IMR-90 (cell line): ENCODE results near the gene FAM47E. TPM values are rescaled to one million over a fixed set of nuclear protein-coding genes. Genes with fewer than 3 reads are reported as not detected.

Source experiments
- ATAC-seq: fragments of 200-7000 bp; cut with Tn5 transposase; 2 replicates; pipeline ENCODE4 v1.9.1; 2020; ENCODE audit warnings: low read depth, mild to moderate bottlenecking, moderate library complexity
- BruUV-seq: library from RNA; stranded (reverse); fragments of 400-500 nt; replicated peaks from 2 replicates; lab custom pipeline; 2021; lab: Mats Ljungman, UMichigan
- CTCF ChIA-PET: fragments of 300-600 bp; formaldehyde crosslinking; extraction: SDS; loops from one replicate; lab custom pipeline; 2021; ENCODE audit warnings: antibody characterized with exemption; lab: Yijun Ruan, JAX
- POLR2A ChIA-PET: fragments of 300-600 bp; sonication (Branson Sonifier 250); formaldehyde crosslinking; loops from one replicate; lab custom pipeline; 2022; ENCODE audit warnings: antibody characterized with exemption; ENCODE audit not compliant: unreplicated experiment; lab: Charles Lee
- DNase-seq: peaks from one replicate; pipeline ENCODE4 v3.0.0; 2013
- H2AFZ ChIP-seq: replicated peaks from 2 replicates; pipeline ENCODE3; 2013; ENCODE audit warnings: low read length, mild to moderate bottlenecking; ENCODE audit not compliant: poor library complexity
- H2AK5ac ChIP-seq: 2 replicates; pipeline ENCODE4 v1.6.1; 2013; ENCODE audit warnings: low read depth, low read length, inconsistent platforms
- H2AK9ac ChIP-seq: replicated peaks from 2 replicates; pipeline ENCODE3; 2013; ENCODE audit warnings: mild to moderate bottlenecking, low read depth, low read length, moderate library complexity; ENCODE audit not compliant: poor library complexity
- H2BK120ac ChIP-seq: 2 replicates; pipeline ENCODE4 v1.6.1; 2013; ENCODE audit warnings: low read depth, low read length, inconsistent platforms
- H2BK15ac ChIP-seq: 3 replicates; pipeline ENCODE4 v1.6.1; 2013; ENCODE audit warnings: low read depth, low read length, inconsistent platforms
- H2BK20ac ChIP-seq: 2 replicates; pipeline ENCODE4 v1.6.1; 2013; ENCODE audit warnings: low read depth, mild to moderate bottlenecking, inconsistent platforms, low read length, moderate library complexity
- H2BK5ac ChIP-seq: 2 replicates; pipeline ENCODE4 v1.6.1; 2013; ENCODE audit warnings: mild to moderate bottlenecking, low read depth, low read length, inconsistent platforms; ENCODE audit not compliant: poor library complexity, severe bottlenecking
- H3K14ac ChIP-seq: replicated peaks from 2 replicates; pipeline ENCODE4 v1.6.1; 2013; ENCODE audit warnings: low read depth, low read length, inconsistent platforms
- H3K18ac ChIP-seq: 2 replicates; pipeline ENCODE4 v1.6.1; 2013; ENCODE audit warnings: low read depth, low read length, control low read depth
- H3K23ac ChIP-seq: 2 replicates; pipeline ENCODE4 v1.6.1; 2013; ENCODE audit warnings: low read depth, low read length, inconsistent platforms
- H3K27ac ChIP-seq: 2 replicates; pipeline ENCODE4 v1.5.1; 2013; ENCODE audit warnings: mild to moderate bottlenecking, control low read depth, low read length; ENCODE audit not compliant: insufficient read depth
- H3K27me3 ChIP-seq: 2 replicates; pipeline ENCODE4 v1.6.1; 2013; ENCODE audit warnings: low read length; ENCODE audit not compliant: control insufficient read depth, insufficient read depth
- H3K36me3 ChIP-seq: 2 replicates; pipeline ENCODE4 v1.6.1; 2013; ENCODE audit warnings: low read length, mixed read lengths; ENCODE audit not compliant: control insufficient read depth, insufficient read depth
- H3K4ac ChIP-seq: 2 replicates; pipeline ENCODE4 v1.6.1; 2013; ENCODE audit warnings: low read depth, low read length, inconsistent platforms
- H3K4me1 ChIP-seq: 2 replicates; pipeline ENCODE4 v1.6.1; 2013; ENCODE audit warnings: low read length, mixed read lengths; ENCODE audit not compliant: control insufficient read depth, insufficient read depth
- H3K4me2 ChIP-seq: 2 replicates; pipeline ENCODE4 v1.6.1; 2013; ENCODE audit warnings: low read depth, mild to moderate bottlenecking, control low read depth, low read length, moderate library complexity
- H3K4me3 ChIP-seq: 2 replicates; pipeline ENCODE4 v1.5.1; 2013; ENCODE audit warnings: low read depth, mild to moderate bottlenecking, control low read depth, low read length, moderate library complexity; ENCODE audit not compliant: insufficient read depth
- H3K56ac ChIP-seq: 2 replicates; pipeline ENCODE4 v1.6.1; 2013; ENCODE audit warnings: low read length, inconsistent platforms; ENCODE audit not compliant: insufficient read depth; ENCODE audit errors: extremely low read depth
- H3K79me1 ChIP-seq, 2 experiments: 2 replicates each; pipeline ENCODE4 v1.6.1; 2013; ENCODE audit warnings: low read length in 2 of 2, inconsistent platforms in 1 of 2, low read depth in 1 of 2
- H3K9ac ChIP-seq: 2 replicates; pipeline ENCODE4 v1.6.1; 2013; ENCODE audit warnings: low read depth, low read length, control low read depth
- H3K9me1 ChIP-seq: 2 replicates; pipeline ENCODE4 v1.6.1; 2013; ENCODE audit warnings: low read length, inconsistent platforms; ENCODE audit not compliant: insufficient read depth
- H3K9me3 ChIP-seq: 2 replicates; pipeline ENCODE4 v1.6.1; 2013; ENCODE audit warnings: low read length; ENCODE audit not compliant: control insufficient read depth, insufficient read depth
- H4K20me1 ChIP-seq: 2 replicates; pipeline ENCODE4 v1.6.1; 2013; ENCODE audit warnings: low read length, inconsistent platforms; ENCODE audit not compliant: insufficient read depth
- H4K5ac ChIP-seq: 2 replicates; pipeline ENCODE4 v1.6.1; 2013; ENCODE audit warnings: mild to moderate bottlenecking, low read depth, low read length, control low read depth
- H4K8ac ChIP-seq, 2 experiments: 2 replicates each; pipeline ENCODE4 v1.6.1; 2013; ENCODE audit warnings: low read depth in 2 of 2, low read length in 2 of 2, control low read depth in 1 of 2, inconsistent platforms in 1 of 2
- H4K91ac ChIP-seq: 2 replicates; pipeline ENCODE4 v1.6.1; 2013; ENCODE audit warnings: low read depth, low read length, inconsistent platforms; ENCODE audit not compliant: insufficient read depth
- BHLHE40 ChIP-seq: fragments of 150-350 bp; IDR thresholded peaks from 2 replicates; pipeline ENCODE4 v1.6.1; 2016; ENCODE audit warnings: mild to moderate bottlenecking, low read depth, low read length
- CEBPB ChIP-seq: IDR thresholded peaks from 2 replicates; pipeline ENCODE4 v1.6.1; 2012; ENCODE audit warnings: low read depth, low read length, improper control_type of control experiment
- CHD1 ChIP-seq: IDR thresholded peaks from 2 replicates; pipeline ENCODE4 v1.6.1; 2012; ENCODE audit warnings: low read depth, low read length, improper control_type of control experiment
- CTCF ChIP-seq: conservative IDR thresholded peaks from 2 replicates; pipeline ENCODE4 v1.5.1; 2012; ENCODE audit warnings: mild to moderate bottlenecking, low read depth, low read length, improper control_type of control experiment
- FOS ChIP-seq: fragments of 150-350 bp; IDR thresholded peaks from 2 replicates; pipeline ENCODE4 v1.6.1; 2016; ENCODE audit warnings: low read depth, low read length
- MAFK ChIP-seq: IDR thresholded peaks from 2 replicates; pipeline ENCODE4 v1.6.1; 2012; ENCODE audit warnings: low read depth, low read length, improper control_type of control experiment
- MAZ ChIP-seq: IDR thresholded peaks from 2 replicates; pipeline ENCODE4 v1.6.1; 2012; ENCODE audit warnings: low read depth, mild to moderate bottlenecking, low read length, improper control_type of control experiment, moderate library complexity, borderline replicate concordance
- MXI1 ChIP-seq: IDR thresholded peaks from 2 replicates; pipeline ENCODE4 v1.6.1; 2012; ENCODE audit warnings: low read depth, mild to moderate bottlenecking, low read length, moderate library complexity, borderline replicate concordance
- NFE2L2 ChIP-seq: fragments of 150-350 bp; IDR thresholded peaks from 2 replicates; pipeline ENCODE4 v1.6.1; 2016; ENCODE audit warnings: low read depth, mild to moderate bottlenecking, low read length
- POLR2A ChIP-seq: IDR thresholded peaks from 2 replicates; pipeline ENCODE4 v1.6.1; 2012; ENCODE audit warnings: mild to moderate bottlenecking, low read depth, low read length
- RAD21 ChIP-seq: IDR thresholded peaks from 2 replicates; pipeline ENCODE4 v1.6.1; 2012; ENCODE audit warnings: low read length, improper control_type of control experiment
- RCOR1 ChIP-seq: IDR thresholded peaks from 2 replicates; pipeline ENCODE4 v1.6.1; 2012; ENCODE audit warnings: mild to moderate bottlenecking, low read length, improper control_type of control experiment; ENCODE audit not compliant: insufficient replicate concordance
- RFX5 ChIP-seq: IDR thresholded peaks from 2 replicates; pipeline ENCODE4 v1.8.0; 2012; ENCODE audit warnings: low read depth, mild to moderate bottlenecking, low read length, moderate library complexity
- SMC3 ChIP-seq: fragments of 150-350 bp; IDR thresholded peaks from 2 replicates; pipeline ENCODE4 v1.6.1; 2016; ENCODE audit warnings: low read depth, mild to moderate bottlenecking, antibody characterized with exemption, low read length, moderate library complexity
- USF2 ChIP-seq: fragments of 150-350 bp; IDR thresholded peaks from 2 replicates; pipeline ENCODE4 v1.6.1; 2017; ENCODE audit warnings: mild to moderate bottlenecking, antibody characterized with exemption, low read length, low read depth
- WGBS, 2 experiments: methylation state at CpG; one replicate each; pipeline versions ENCODE4 v1.1.5 to v1.1.7; 2013; ENCODE audit warnings: missing lambda C conversion rate in 2 of 2; ENCODE audit not compliant: insufficient read length in 1 of 2; ENCODE audit errors: extremely low coverage in 2 of 2; 5-methylcytosine and 5-hydroxymethylcytosine counted together
- dilution Hi-C: fragments of 300-500 bp; cut with HindIII; formaldehyde crosslinking; loops from one replicate; pipeline ENCODE4 v1.14.3; 2018; ENCODE audit warnings: low sequenced_read_pairs; ENCODE audit not compliant: unreplicated experiment
- in situ Hi-C: fragments of 300-500 bp; cut with MboI; formaldehyde crosslinking; loops from 3 replicates; pipeline ENCODE4 v1.14.3; 2019; ENCODE audit warnings: low sequenced_read_pairs, inconsistent platforms, mixed read lengths
- intact Hi-C: fragments of 100-400 bp; cut with micrococcal nuclease; formaldehyde crosslinking; loops from 2 replicates; pipeline ENCODE4 v1.10.0; 2022
- polyA plus RNA-seq, 3 experiments: library from polyadenylated mRNA; depleted of rRNA; stranded (reverse); fragments of >200 nt; gene quantifications; 2 replicates each; pipeline ENCODE4 v1.2.3, GENCODE V29; 2012; ENCODE audit warnings: low replicate concordance in 1 of 3
- total RNA-seq: library from RNA; depleted of rRNA; stranded (reverse); fragments of >200 nt; gene quantifications from 2 replicates; pipeline ENCODE4 v1.2.3, GENCODE V29; 2012
- TF ChIP-seq, protein P1 (sequence below): fragments of 150-350 bp; IDR thresholded peaks from 2 replicates; pipeline ENCODE4 v1.6.1; 2016; ENCODE audit warnings: low read depth, mild to moderate bottlenecking, low read length, moderate library complexity, borderline replicate concordance

FAM47E gene
- total and polyA plus RNA-seq, 2 of the 4 experiments (the other 2 are of a cell fraction), result 0.05 TPM; not detected in 1

DNA sequence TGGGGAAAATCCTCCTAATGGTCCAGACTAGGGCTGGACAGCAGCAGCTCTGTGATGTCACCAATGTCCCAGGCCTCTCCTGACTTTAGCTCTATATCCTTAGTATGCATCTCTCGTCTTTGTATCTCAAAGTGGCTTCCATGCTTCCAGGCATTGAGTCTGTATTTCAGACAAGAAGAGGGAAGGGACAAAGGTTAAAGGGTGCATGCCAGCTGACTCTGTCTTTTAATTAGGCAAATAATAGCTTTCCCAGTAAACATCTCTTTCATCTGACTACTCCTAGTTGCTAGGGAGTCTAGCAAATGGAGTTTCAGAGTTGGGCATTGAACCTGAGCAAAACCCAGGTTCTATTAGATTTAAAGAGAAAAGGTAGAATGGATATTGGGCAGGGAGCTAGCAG, 5.4 kb downstream of the FAM47E start:
- Histone ChIP-seq H4K20me1 (no peaks in the 10 kb centered on the region), H3K79me1 (no peaks in the 10 kb centered on the region), H3K56ac (no peak overlapping the region), H2BK20ac (no peak overlapping the region), H2BK15ac (no peak overlapping the region), H3K9me1 (no peaks in the 10 kb centered on the region), H3K18ac (no peak overlapping the region), H4K8ac (no peak overlapping the region), H3K4me3 (no peak overlapping the region), H3K4me1 (no peaks in the 10 kb centered on the region), H3K4me2 (no peak overlapping the region), H3K36me3 (no peaks in the 10 kb centered on the region), H4K5ac (no peak overlapping the region), H2AFZ (no peak overlapping the region), H3K23ac (no peak overlapping the region), H3K9ac (no peak overlapping the region), H3K27ac (no peak overlapping the region), H3K9me3 (no peaks in the 10 kb centered on the region), H4K91ac (no peak overlapping the region), H2AK5ac (no peak overlapping the region), H3K4ac (no peak overlapping the region), H3K27me3 (peaks cover 48% of the 10 kb centered on the region), H2BK5ac (no peak overlapping the region), H3K14ac (no peak overlapping the region), H2BK120ac (no peak overlapping the region), H2AK9ac (no peak overlapping the region)
- no TSS peak for BruUV-seq
- no peak for TF ChIP-seq SMC3
- no peak for TF ChIP-seq CHD1
- no peak for TF ChIP-seq MAZ
- TF ChIP-seq, protein P1, sequence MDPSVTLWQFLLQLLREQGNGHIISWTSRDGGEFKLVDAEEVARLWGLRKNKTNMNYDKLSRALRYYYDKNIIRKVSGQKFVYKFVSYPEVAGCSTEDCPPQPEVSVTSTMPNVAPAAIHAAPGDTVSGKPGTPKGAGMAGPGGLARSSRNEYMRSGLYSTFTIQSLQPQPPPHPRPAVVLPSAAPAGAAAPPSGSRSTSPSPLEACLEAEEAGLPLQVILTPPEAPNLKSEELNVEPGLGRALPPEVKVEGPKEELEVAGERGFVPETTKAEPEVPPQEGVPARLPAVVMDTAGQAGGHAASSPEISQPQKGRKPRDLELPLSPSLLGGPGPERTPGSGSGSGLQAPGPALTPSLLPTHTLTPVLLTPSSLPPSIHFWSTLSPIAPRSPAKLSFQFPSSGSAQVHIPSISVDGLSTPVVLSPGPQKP, result no peak
- no peak for TF ChIP-seq MXI1
- TF ChIP-seq USF2, result no peak
- TF ChIP-seq POLR2A, result no peak
- no peak for TF ChIP-seq RAD21
- no peak for TF ChIP-seq MAFK
- no peak for TF ChIP-seq CTCF
- TF ChIP-seq RFX5, result no peak
- no peak for TF ChIP-seq NFE2L2
- no peak for TF ChIP-seq CEBPB
- no peak for TF ChIP-seq FOS
- TF ChIP-seq BHLHE40, result no peak
- TF ChIP-seq RCOR1, result no peak
- ATAC-seq (no peak), DNase-seq (no peak)
- dilution Hi-C loops, result no loop called here
- in situ Hi-C loops, result no loop called here
- intact Hi-C loops, result no loop called here
- no CpG with 5 or more reads among the region's 1 CpG for WGBS, 2 experiments
- CTCF ChIA-PET, result no interaction called here
- POLR2A ChIA-PET, result no interaction called here
